ENCODE data around the gene COL27A1. TPM values are rescaled to one million over a fixed set of nuclear protein-coding genes. Genes with fewer than 3 reads are reported as not detected.
A peak's percentile ranks its signal among the peaks of the same experiment; 100 is the strongest.

The COL27A1 gene
- total RNA-seq, 5 donors from 2014 or later (not counting 1 experiment from before 2014, with no cell fraction given), result 0.53 to 1.7 (median 0.95) TPM

- no peak for DNase-seq
- Mint-ChIP-seq H3K4me1 (peaks cover 23 to 30% (median 27%) of the 10 kb centered on the region in 3 donors), H3K4me3 (no peak overlapping the region), H3K36me3 (peaks cover 75% of the 10 kb centered on the region), H3K27me3 (no peaks in the 10 kb centered on the region), H3K27ac (peak overlapping the region; percentile 41 to 76), H3K9me3 (no peaks in the 10 kb centered on the region)
- ChIA-PET CTCF (interaction anchor here in 1 of 2 donors (0.8 kb wide), 1 partner anchor 11 kb away, joined by 3 read pairs; no protein-coding TSS in a partner anchor), POLR2A (no interaction called here)
- Histone ChIP-seq H3K9me3 (no peaks in the 10 kb centered on the region), H3K27me3 (replicated peaks in 1 of 2; ENCODE audit: control insufficient read depth in 2 of 2, extremely low read depth in 1 of 2, insufficient read depth in 2 of 2, low read length in 1 of 2) (no peaks in the 10 kb centered on the region), H3K36me3 (ENCODE audit: control insufficient read depth in 2 of 2, extremely low read depth in 1 of 2, insufficient read depth in 1 of 2, low read length in 1 of 2) (peaks cover 47 to 100% of the 10 kb centered on the region in 2 donors), H3K4me3 (ENCODE audit: control insufficient read depth in 1 of 2, extremely low read depth in 1 of 2, low read length in 1 of 2) (no peak overlapping the region), H3K27ac (ENCODE audit: low read length) (no peak overlapping the region), H3K4me1 (ENCODE audit: control insufficient read depth in 1 of 2, extremely low read depth in 1 of 2, insufficient read depth in 2 of 2, low read length in 2 of 2) (peaks cover 0 to 17% of the 10 kb centered on the region in 2 experiments)
- WGBS (ENCODE audit: insufficient coverage), result 80% methylated on average over 1 of the region's 5 CpGs
- ATAC-seq (replicated peaks in 1 of 4), result no peak
Measured at GRCh38 chr9:114342755-114343440, 187.6 kb downstream of the COL27A1 start.

DNA sequence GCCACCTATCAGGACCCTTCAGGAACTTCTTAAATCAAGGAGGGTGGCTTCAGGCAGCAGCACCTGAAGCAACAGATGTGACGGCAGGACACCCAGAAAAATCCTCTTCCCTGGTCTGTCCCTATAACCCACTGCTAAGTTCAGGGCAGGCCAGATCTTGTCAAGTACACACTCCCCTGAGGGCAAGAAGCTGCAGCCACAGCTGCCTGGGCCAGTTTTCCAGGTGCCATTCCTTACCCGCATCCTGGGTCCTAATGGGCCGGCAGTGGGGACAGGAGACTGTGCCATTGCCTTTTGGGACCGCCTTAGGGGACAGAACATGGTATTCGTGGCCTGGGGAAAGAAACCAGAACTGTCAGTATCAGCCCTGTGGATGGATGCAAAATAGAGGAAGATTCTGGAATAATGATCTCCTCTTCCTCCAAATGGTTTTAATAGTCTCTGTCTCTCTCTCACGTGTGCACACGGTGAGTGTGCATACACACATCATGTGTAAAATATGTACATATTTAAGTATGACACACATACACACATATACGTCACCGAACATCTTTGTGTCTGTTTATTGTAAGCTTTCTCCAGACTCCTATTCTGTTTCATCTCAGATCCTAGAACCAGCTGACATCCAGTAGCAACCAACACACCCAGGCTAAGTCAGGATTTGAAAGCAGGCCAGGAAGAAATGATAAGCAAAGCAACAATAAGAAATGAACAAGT, 188.3 kb downstream of the COL27A1 start:
- Histone ChIP-seq H3K9me3 (no peaks in the 10 kb centered on the region), H3K36me3 (ENCODE audit: control insufficient read depth in 2 of 2, extremely low read depth in 1 of 2, insufficient read depth in 1 of 2, low read length in 1 of 2) (peaks cover 44 to 100% of the 10 kb centered on the region in 2 donors), H3K4me3 (ENCODE audit: control insufficient read depth in 1 of 2, extremely low read depth in 1 of 2, low read length in 1 of 2) (no peak overlapping the region), H3K27ac (ENCODE audit: low read length) (no peak overlapping the region), H3K4me1 (ENCODE audit: control insufficient read depth in 1 of 2, extremely low read depth in 1 of 2, insufficient read depth in 2 of 2, low read length in 2 of 2) (peaks cover under 1 to 22% of the 10 kb centered on the region in 2 experiments), H3K27me3 (replicated peaks in 1 of 2; ENCODE audit: control insufficient read depth in 2 of 2, extremely low read depth in 1 of 2, insufficient read depth in 2 of 2, low read length in 1 of 2) (no peaks in the 10 kb centered on the region)
- Mint-ChIP-seq H3K4me1 (peaks cover 30 to 37% (median 34%) of the 10 kb centered on the region in 3 donors), H3K27ac (peak overlapping the region; percentile 41 to 76), H3K36me3 (peaks cover 77% of the 10 kb centered on the region), H3K4me3 (no peak overlapping the region), H3K27me3 (no peaks in the 10 kb centered on the region), H3K9me3 (no peaks in the 10 kb centered on the region)
- ATAC-seq (replicated peaks in 1 of 4) (no peak), DNase-seq (no peak)
- WGBS (ENCODE audit: insufficient coverage), result 96% methylated on average over 7 of the region's 9 CpGs
- POLR2A ChIA-PET, result no interaction called here
- CTCF ChIA-PET, result interaction anchor here in 1 of 2 donors (0.8 kb wide), 1 partner anchor 10 kb away, joined by 3 read pairs; no protein-coding TSS in a partner anchor

DNA sequence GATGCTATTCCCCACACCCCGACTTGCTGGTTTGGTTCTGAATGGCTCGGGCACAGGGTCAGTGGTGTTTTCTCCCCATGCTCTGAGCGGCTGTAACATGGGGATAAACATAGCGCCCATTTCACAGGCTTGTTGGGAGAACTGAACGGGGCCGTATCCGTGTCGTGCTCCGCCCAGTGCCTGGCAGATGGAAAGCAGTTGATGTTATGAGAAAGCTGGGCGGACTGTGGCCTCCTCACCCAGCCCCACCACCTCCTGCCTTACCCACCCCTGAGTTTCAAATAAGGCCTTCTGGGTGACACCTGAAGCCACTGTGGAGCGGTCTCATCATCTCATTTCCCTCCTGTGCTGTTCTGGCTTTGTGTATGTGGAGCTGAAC, 188.8 kb downstream of the COL27A1 start:
- H3K4me3 Mint-ChIP-seq, result no peak overlapping the region
- ChIA-PET CTCF (no interaction called here), POLR2A (interaction anchor here in 1 of 2 donors (0.8 kb wide), 1 partner anchor 22 kb away, joined by 3 read pairs; no protein-coding TSS in a partner anchor)
- Histone ChIP-seq H3K27ac (ENCODE audit: low read length) (no peak overlapping the region), H3K4me1 (ENCODE audit: control insufficient read depth in 1 of 2, extremely low read depth in 1 of 2, insufficient read depth in 2 of 2, low read length in 2 of 2) (peaks cover 4 to 27% of the 10 kb centered on the region in 2 experiments), H3K9me3 (no peaks in the 10 kb centered on the region), H3K36me3 (ENCODE audit: control insufficient read depth in 2 of 2, extremely low read depth in 1 of 2, insufficient read depth in 1 of 2, low read length in 1 of 2) (peaks cover 42 to 100% of the 10 kb centered on the region in 2 donors), H3K27me3 (replicated peaks in 1 of 2; ENCODE audit: control insufficient read depth in 2 of 2, extremely low read depth in 1 of 2, insufficient read depth in 2 of 2, low read length in 1 of 2) (no peaks in the 10 kb centered on the region), H3K4me3 (ENCODE audit: control insufficient read depth in 1 of 2, extremely low read depth in 1 of 2, low read length in 1 of 2) (no peak overlapping the region)
- H3K36me3 Mint-ChIP-seq, result peaks cover 78% of the 10 kb centered on the region
- no peaks in the 10 kb centered on the region for H3K27me3 Mint-ChIP-seq
- DNase-seq (no peak), ATAC-seq (replicated peaks in 1 of 4) (no peak)
- peaks cover 36 to 41% (median 39%) of the 10 kb centered on the region in 3 donors for H3K4me1 Mint-ChIP-seq
- H3K9me3 Mint-ChIP-seq, result no peaks in the 10 kb centered on the region
- WGBS (ENCODE audit: insufficient coverage), result 87% methylated on average over 3 of the region's 11 CpGs
- peak overlapping the region; percentile 56 to 58 for H3K27ac Mint-ChIP-seq

DNA sequence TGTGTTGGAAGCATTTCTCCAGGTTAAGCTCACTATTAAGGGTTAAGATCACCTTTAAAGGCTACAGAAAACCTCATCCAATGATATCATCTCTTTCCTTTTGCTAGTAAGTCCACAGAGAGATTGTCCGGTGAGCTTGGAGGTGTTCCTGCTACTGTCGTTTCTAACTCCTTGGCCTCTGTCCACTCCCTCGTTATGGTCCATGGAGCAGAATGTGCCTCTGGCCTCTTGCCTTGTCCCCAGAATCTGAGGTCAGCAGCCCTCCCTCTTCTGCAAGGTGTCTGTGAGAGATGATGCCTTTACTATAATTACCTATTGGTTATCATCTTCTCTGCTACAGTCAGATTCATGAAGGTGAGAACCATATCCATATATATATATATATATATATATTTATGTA, 189.4 kb downstream of the COL27A1 start:
- no peaks in the 10 kb centered on the region for H3K9me3 Mint-ChIP-seq
- WGBS (ENCODE audit: insufficient coverage), result no CpG with 5 or more reads among the region's 3 CpGs
- POLR2A ChIA-PET, result interaction anchor here in 1 of 2 donors (0.8 kb wide), 1 partner anchor 22 kb away, joined by 3 read pairs; no protein-coding TSS in a partner anchor
- H3K4me3 Mint-ChIP-seq, result no peak overlapping the region
- no peaks in the 10 kb centered on the region for H3K27me3 ChIP-seq (replicated peaks in 1 of 2; ENCODE audit: control insufficient read depth in 2 of 2, extremely low read depth in 1 of 2, insufficient read depth in 2 of 2, low read length in 1 of 2)
- H3K4me3 ChIP-seq (ENCODE audit: control insufficient read depth in 1 of 2, extremely low read depth in 1 of 2, low read length in 1 of 2), result no peak overlapping the region
- DNase-seq, result no peak
- H3K4me1 Mint-ChIP-seq, result peaks cover 39 to 44% (median 43%) of the 10 kb centered on the region in 3 donors
- no peaks in the 10 kb centered on the region for H3K27me3 Mint-ChIP-seq
- H3K4me1 ChIP-seq (ENCODE audit: control insufficient read depth in 1 of 2, extremely low read depth in 1 of 2, insufficient read depth in 2 of 2, low read length in 2 of 2), result peaks cover 8 to 27% of the 10 kb centered on the region in 2 experiments
- peaks cover 82% of the 10 kb centered on the region for H3K36me3 Mint-ChIP-seq
- peaks cover 40 to 100% of the 10 kb centered on the region in 2 donors for H3K36me3 ChIP-seq (ENCODE audit: control insufficient read depth in 2 of 2, extremely low read depth in 1 of 2, insufficient read depth in 1 of 2, low read length in 1 of 2)
- CTCF ChIA-PET, result no interaction called here
- H3K9me3 ChIP-seq, result no peaks in the 10 kb centered on the region
- no peak overlapping the region for H3K27ac ChIP-seq (ENCODE audit: low read length)
- H3K27ac Mint-ChIP-seq, result peak overlapping the region; percentile 37 to 58
- no peak for ATAC-seq (replicated peaks in 1 of 4)

- CTCF ChIA-PET, result interaction anchor here in 1 of 2 donors (0.5 to 1.0 kb wide), 4 partner anchors 20 to 318 kb away, joined by 3 to 6 read pairs (median 4); no protein-coding TSS in a partner anchor
- Histone ChIP-seq H3K27ac (ENCODE audit: low read length) (no peak overlapping the region), H3K4me3 (ENCODE audit: control insufficient read depth in 1 of 2, extremely low read depth in 1 of 2, low read length in 1 of 2) (no peak overlapping the region), H3K36me3 (ENCODE audit: control insufficient read depth in 2 of 2, extremely low read depth in 1 of 2, insufficient read depth in 1 of 2, low read length in 1 of 2) (peaks cover 34 to 100% of the 10 kb centered on the region in 2 donors), H3K9me3 (no peaks in the 10 kb centered on the region), H3K27me3 (replicated peaks in 1 of 2; ENCODE audit: control insufficient read depth in 2 of 2, extremely low read depth in 1 of 2, insufficient read depth in 2 of 2, low read length in 1 of 2) (no peaks in the 10 kb centered on the region), H3K4me1 (ENCODE audit: control insufficient read depth in 1 of 2, extremely low read depth in 1 of 2, insufficient read depth in 2 of 2, low read length in 2 of 2) (peaks cover 17 to 34% of the 10 kb centered on the region in 2 experiments)
- Mint-ChIP-seq H3K36me3 (peaks cover 85% of the 10 kb centered on the region), H3K4me3 (no peak overlapping the region), H3K9me3 (no peaks in the 10 kb centered on the region), H3K4me1 (peaks cover 47 to 53% (median 49%) of the 10 kb centered on the region in 3 donors), H3K27me3 (no peaks in the 10 kb centered on the region), H3K27ac (peak overlapping the region; percentile 11 to 34)
- POLR2A ChIA-PET, result interaction anchor here (0.6 to 0.8 kb wide), 5 partner anchors 20 to 325 kb away, joined by 4 to 12 read pairs (median 9); no protein-coding TSS in a partner anchor
- 100% methylated on average over 2 of the region's 7 CpGs for WGBS (ENCODE audit: insufficient coverage)
- no peak for ATAC-seq (replicated peaks in 1 of 4)
- no peak for DNase-seq
Measured at GRCh38 chr9:114345493-114346065, 190.2 kb downstream of the COL27A1 start.

DNA sequence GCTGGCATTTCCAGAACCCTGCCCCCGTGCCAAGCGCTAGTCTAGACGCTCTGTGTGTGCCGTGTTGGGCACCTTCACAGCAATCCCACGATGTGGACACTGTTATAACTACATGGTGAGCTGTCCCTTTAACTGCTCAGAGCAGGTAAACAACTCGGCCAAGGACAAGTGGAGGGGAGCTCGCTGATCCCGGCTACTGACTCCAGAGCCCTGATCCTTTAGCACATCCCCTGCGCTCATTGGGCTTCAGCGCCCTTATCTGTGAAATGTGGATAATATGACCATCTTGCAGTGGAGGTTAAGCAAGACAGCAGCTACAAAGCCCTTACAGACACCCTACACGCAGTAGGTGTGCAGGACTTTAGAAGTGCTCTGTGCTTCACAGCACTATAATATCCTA, 190.8 kb downstream of the COL27A1 start:
- no peak overlapping the region for H3K27ac ChIP-seq (ENCODE audit: low read length)
- H3K4me1 ChIP-seq (ENCODE audit: control insufficient read depth in 1 of 2, extremely low read depth in 1 of 2, insufficient read depth in 2 of 2, low read length in 2 of 2), result peaks cover 17 to 39% of the 10 kb centered on the region in 2 experiments
- DNase-seq (no peak), ATAC-seq (replicated peaks in 1 of 4) (no peak)
- H3K4me1 Mint-ChIP-seq, result peaks cover 51 to 53% (median 52%) of the 10 kb centered on the region in 3 donors
- peak overlapping the region in 1 of 2 donors; percentile 75 for H3K27ac Mint-ChIP-seq
- CTCF ChIA-PET, result interaction anchor here in 1 of 2 donors (1.0 kb wide), 1 partner anchor 19 kb away, joined by 3 read pairs; no protein-coding TSS in a partner anchor
- POLR2A ChIA-PET, result interaction anchor here (0.7 to 0.8 kb wide), 3 partner anchors 19 to 223 kb away, joined by 4 to 9 read pairs (median 6); no protein-coding TSS in a partner anchor
- no peak overlapping the region for H3K4me3 Mint-ChIP-seq
- H3K4me3 ChIP-seq (ENCODE audit: control insufficient read depth in 1 of 2, extremely low read depth in 1 of 2, low read length in 1 of 2), result no peak overlapping the region
- H3K36me3 ChIP-seq (ENCODE audit: control insufficient read depth in 2 of 2, extremely low read depth in 1 of 2, insufficient read depth in 1 of 2, low read length in 1 of 2), result peaks cover 28 to 100% of the 10 kb centered on the region in 2 donors
- H3K27me3 Mint-ChIP-seq, result no peaks in the 10 kb centered on the region
- no peaks in the 10 kb centered on the region for H3K9me3 Mint-ChIP-seq
- peaks cover 87% of the 10 kb centered on the region for H3K36me3 Mint-ChIP-seq
- no peaks in the 10 kb centered on the region for H3K27me3 ChIP-seq (replicated peaks in 1 of 2; ENCODE audit: control insufficient read depth in 2 of 2, extremely low read depth in 1 of 2, insufficient read depth in 2 of 2, low read length in 1 of 2)
- 94% methylated on average over 5 of the region's 11 CpGs for WGBS (ENCODE audit: insufficient coverage)
- no peaks in the 10 kb centered on the region for H3K9me3 ChIP-seq

Data from T-cell (primary cell).